HepG2 (cell line): ENCODE measurements around the gene BCO1. TPM values are rescaled to one million over a fixed set of nuclear protein-coding genes. Genes with fewer than 3 reads are reported as not detected.

Source experiments
- ARID3A ChIP-seq: IDR thresholded peaks from 2 replicates; pipeline ENCODE4 v1.6.1; 2012; ENCODE audit warnings: low read depth, low read length, improper control_type of control experiment
- ATF7 ChIP-seq, 2 experiments: fragments of 450-650 bp in 1 of 2; sonication (generic) in 1 of 2; formaldehyde crosslinking in 1 of 2; IDR thresholded peaks; 2 replicates each; pipeline versions ENCODE4 v1.4.0 to v1.6.1; 2016 to 2020; ENCODE audit warnings: antibody characterized with exemption in 1 of 2, mild to moderate bottlenecking in 1 of 2, missing genetic modification reagents in 1 of 2
- BRD4 ChIP-seq: sonication (generic); formaldehyde crosslinking; IDR thresholded peaks from 2 replicates; pipeline ENCODE4 v1.4.0; 2020; ENCODE audit warnings: missing genetic modification reagents
- E2F5 ChIP-seq: sonication (generic); formaldehyde crosslinking; conservative IDR thresholded peaks from 2 replicates; pipeline ENCODE4 v1.4.0; 2020; ENCODE audit warnings: missing genetic modification reagents
- FLYWCH1 ChIP-seq: sonication (generic); formaldehyde crosslinking; IDR thresholded peaks from 2 replicates; pipeline ENCODE4 v1.8.1; 2023; ENCODE audit warnings: mild to moderate bottlenecking, missing genetic modification reagents
- KAT7 ChIP-seq: IDR thresholded peaks from 2 replicates; pipeline ENCODE4 v1.6.1; 2018; ENCODE audit warnings: borderline replicate concordance, missing compliant biosample characterization
- KLF16 ChIP-seq, 2 experiments: sonication (generic) in 1 of 2; formaldehyde crosslinking in 1 of 2; IDR thresholded peaks; 2 replicates each; pipeline versions ENCODE4 v1.6.1 to v1.8.0; 2016 to 2023; ENCODE audit warnings: missing genetic modification reagents in 2 of 2, missing compliant biosample characterization in 1 of 2
- KLF9 ChIP-seq: IDR thresholded peaks from 2 replicates; pipeline ENCODE4 v1.6.1; 2016; ENCODE audit warnings: low read depth
- SATB2 ChIP-seq: sonication (generic); formaldehyde crosslinking; IDR thresholded peaks from 2 replicates; pipeline ENCODE4 v1.5.0; 2020; ENCODE audit warnings: missing genetic modification reagents
- SMAD3 ChIP-seq: sonication (generic); formaldehyde crosslinking; IDR thresholded peaks from 2 replicates; pipeline ENCODE4 v1.4.0; 2020; ENCODE audit warnings: missing genetic modification reagents
- TOE1 ChIP-seq: sonication (generic); formaldehyde crosslinking; IDR thresholded peaks from 2 replicates; pipeline ENCODE4 v1.4.0; 2020; ENCODE audit warnings: mild to moderate bottlenecking, missing genetic modification reagents
- XRCC5 ChIP-seq: fragments of 200-400 bp; formaldehyde crosslinking; optimal IDR thresholded peaks from 2 replicates; pipeline ENCODE3; 2017; ENCODE audit warnings: mild to moderate bottlenecking, low read length
- ZNF225 ChIP-seq: sonication (generic); formaldehyde crosslinking; IDR thresholded peaks from 2 replicates; pipeline ENCODE4 v1.4.0; 2020; ENCODE audit warnings: mild to moderate bottlenecking, missing genetic modification reagents
- ZNF7 ChIP-seq: IDR thresholded peaks from 2 replicates; pipeline ENCODE4 v1.6.1; 2016; ENCODE audit warnings: missing biosample characterization, missing genetic modification reagents
- ZNF703 ChIP-seq: sonication (generic); formaldehyde crosslinking; IDR thresholded peaks from 2 replicates; pipeline ENCODE4 v1.5.1; 2020; ENCODE audit warnings: missing genetic modification reagents, mild to moderate bottlenecking, moderate library complexity, borderline replicate concordance
- polyA plus RNA-seq, 8 experiments: library from polyadenylated mRNA; depleted of rRNA in 3 of 8; stranded (reverse) in 7 of 8; unstranded in 1 of 8; fragments of >200 nt; fragmentation: Illumina TruSeq in 4 of 8; extraction: Trizol in 4 of 8; gene quantifications; 2 replicates each; pipeline versions ENCODE4 v1.2.1 to v1.2.3, GENCODE V29; 2011 to 2016; ENCODE audit warnings: low read depth in 4 of 8, missing spikeins in 1 of 8, mixed read lengths in 1 of 8; ENCODE audit not compliant: insufficient read depth in 1 of 8
- total RNA-seq, 5 experiments: library from RNA; depleted of rRNA; stranded (reverse); fragments of >200 nt; fragmentation: Illumina TruSeq; extraction: Trizol; gene quantifications; 2 replicates each; pipeline ENCODE4 v1.2.3, GENCODE V29; 2016; ENCODE audit warnings: low read depth in 1 of 5
- TF ChIP-seq, protein P1 (sequence below): sonication (generic); formaldehyde crosslinking; IDR thresholded peaks from 2 replicates; pipeline ENCODE4 v1.5.1; 2020; ENCODE audit warnings: mild to moderate bottlenecking, moderate library complexity, missing genetic modification reagents
- TF ChIP-seq, protein P2 (sequence below): sonication (generic); formaldehyde crosslinking; IDR thresholded peaks from 2 replicates; pipeline ENCODE4 v1.4.0; 2020; ENCODE audit warnings: missing genetic modification reagents
- TF ChIP-seq, protein P3 (sequence below): sonication (generic); formaldehyde crosslinking; IDR thresholded peaks from 2 replicates; pipeline ENCODE4 v1.8.0; 2022; ENCODE audit warnings: low read depth, missing genetic modification reagents

The BCO1 gene
- total and polyA plus RNA-seq, 2 of the 13 experiments (the other 11 are each of a cell fraction or from before 2014, with no cell fraction given) = 0.11 TPM; not detected in 1

- TF ChIP-seq KAT7 (no peak; the same call in 1 of the 2 replicates), E2F5 (no peak; the same call in 1 of the 2 replicates), SATB2 (CRISPR knock-in tag) (no peak), BRD4 (CRISPR knock-in tag) (no peak), ATF7 (IDR thresholded peaks at IDR 0.05) (no peak), ATF7 (CRISPR knock-in tag; IDR thresholded peaks at IDR 0.05) (peak; percentile 80; the same call in 1 of the 2 replicates), ZNF7 (CRISPR knock-in tag) (no peak), KLF9 (CRISPR knock-in tag) (no peak), ZNF225 (CRISPR knock-in tag) (peak; percentile 59; the same call in 1 of the 2 replicates), ZNF703 (CRISPR knock-in tag) (peak; percentile 74; the same call in 1 of the 2 replicates), XRCC5 (peak; percentile 92), FLYWCH1 (CRISPR knock-in tag) (no peak), SMAD3 (no peak), KLF16 (CRISPR knock-in tag; IDR thresholded peaks at IDR 0.05) (peak in 1 of 2 experiments; percentile 86; a peak in 2 of 4 replicates), ARID3A (peak; percentile 41; the same call in 1 of the 2 replicates), TOE1 (CRISPR knock-in tag) (no peak)
- TF ChIP-seq, protein P1, sequence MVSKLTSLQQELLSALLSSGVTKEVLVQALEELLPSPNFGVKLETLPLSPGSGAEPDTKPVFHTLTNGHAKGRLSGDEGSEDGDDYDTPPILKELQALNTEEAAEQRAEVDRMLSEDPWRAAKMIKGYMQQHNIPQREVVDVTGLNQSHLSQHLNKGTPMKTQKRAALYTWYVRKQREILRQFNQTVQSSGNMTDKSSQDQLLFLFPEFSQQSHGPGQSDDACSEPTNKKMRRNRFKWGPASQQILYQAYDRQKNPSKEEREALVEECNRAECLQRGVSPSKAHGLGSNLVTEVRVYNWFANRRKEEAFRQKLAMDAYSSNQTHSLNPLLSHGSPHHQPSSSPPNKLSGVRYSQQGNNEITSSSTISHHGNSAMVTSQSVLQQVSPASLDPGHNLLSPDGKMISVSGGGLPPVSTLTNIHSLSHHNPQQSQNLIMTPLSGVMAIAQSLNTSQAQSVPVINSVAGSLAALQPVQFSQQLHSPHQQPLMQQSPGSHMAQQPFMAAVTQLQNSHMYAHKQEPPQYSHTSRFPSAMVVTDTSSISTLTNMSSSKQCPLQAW (CRISPR knock-in tag) = peak; percentile 49; the same call in 1 of the 2 replicates
- TF ChIP-seq, protein P2, sequence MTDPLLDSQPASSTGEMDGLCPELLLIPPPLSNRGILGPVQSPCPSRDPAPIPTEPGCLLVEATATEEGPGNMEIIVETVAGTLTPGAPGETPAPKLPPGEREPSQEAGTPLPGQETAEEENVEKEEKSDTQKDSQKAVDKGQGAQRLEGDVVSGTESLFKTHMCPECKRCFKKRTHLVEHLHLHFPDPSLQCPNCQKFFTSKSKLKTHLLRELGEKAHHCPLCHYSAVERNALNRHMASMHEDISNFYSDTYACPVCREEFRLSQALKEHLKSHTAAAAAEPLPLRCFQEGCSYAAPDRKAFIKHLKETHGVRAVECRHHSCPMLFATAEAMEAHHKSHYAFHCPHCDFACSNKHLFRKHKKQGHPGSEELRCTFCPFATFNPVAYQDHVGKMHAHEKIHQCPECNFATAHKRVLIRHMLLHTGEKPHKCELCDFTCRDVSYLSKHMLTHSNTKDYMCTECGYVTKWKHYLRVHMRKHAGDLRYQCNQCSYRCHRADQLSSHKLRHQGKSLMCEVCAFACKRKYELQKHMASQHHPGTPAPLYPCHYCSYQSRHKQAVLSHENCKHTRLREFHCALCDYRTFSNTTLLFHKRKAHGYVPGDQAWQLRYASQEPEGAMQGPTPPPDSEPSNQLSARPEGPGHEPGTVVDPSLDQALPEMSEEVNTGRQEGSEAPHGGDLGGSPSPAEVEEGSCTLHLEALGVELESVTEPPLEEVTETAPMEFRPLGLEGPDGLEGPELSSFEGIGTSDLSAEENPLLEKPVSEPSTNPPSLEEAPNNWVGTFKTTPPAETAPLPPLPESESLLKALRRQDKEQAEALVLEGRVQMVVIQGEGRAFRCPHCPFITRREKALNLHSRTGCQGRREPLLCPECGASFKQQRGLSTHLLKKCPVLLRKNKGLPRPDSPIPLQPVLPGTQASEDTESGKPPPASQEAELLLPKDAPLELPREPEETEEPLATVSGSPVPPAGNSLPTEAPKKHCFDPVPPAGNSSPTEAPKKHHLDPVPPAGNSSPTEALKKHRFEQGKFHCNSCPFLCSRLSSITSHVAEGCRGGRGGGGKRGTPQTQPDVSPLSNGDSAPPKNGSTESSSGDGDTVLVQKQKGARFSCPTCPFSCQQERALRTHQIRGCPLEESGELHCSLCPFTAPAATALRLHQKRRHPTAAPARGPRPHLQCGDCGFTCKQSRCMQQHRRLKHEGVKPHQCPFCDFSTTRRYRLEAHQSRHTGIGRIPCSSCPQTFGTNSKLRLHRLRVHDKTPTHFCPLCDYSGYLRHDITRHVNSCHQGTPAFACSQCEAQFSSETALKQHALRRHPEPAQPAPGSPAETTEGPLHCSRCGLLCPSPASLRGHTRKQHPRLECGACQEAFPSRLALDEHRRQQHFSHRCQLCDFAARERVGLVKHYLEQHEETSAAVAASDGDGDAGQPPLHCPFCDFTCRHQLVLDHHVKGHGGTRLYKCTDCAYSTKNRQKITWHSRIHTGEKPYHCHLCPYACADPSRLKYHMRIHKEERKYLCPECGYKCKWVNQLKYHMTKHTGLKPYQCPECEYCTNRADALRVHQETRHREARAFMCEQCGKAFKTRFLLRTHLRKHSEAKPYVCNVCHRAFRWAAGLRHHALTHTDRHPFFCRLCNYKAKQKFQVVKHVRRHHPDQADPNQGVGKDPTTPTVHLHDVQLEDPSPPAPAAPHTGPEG (CRISPR knock-in tag) = peak; percentile 99
- TF ChIP-seq, protein P3, sequence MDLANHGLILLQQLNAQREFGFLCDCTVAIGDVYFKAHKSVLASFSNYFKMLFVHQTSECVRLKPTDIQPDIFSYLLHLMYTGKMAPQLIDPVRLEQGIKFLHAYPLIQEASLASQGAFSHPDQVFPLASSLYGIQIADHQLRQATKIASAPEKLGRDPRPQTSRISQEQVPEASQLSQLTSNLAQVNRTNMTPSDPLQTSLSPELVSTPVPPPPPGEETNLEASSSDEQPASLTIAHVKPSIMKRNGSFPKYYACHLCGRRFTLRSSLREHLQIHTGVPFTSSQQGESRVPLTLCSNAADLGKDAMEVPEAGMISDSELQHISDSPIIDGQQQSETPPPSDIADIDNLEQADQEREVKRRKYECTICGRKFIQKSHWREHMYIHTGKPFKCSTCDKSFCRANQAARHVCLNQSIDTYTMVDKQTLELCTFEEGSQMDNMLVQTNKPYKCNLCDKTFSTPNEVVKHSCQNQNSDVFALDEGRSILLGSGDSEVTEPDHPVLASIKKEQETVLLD (CRISPR knock-in tag) = no peak; the same call in 1 of the 2 replicates
Observed at GRCh38 chr16:81314603-81315270, 76.2 kb downstream of the BCO1 start, which contains the start of gene GAN (continued).
